Osteocyte (in vitro differentiated cells): ENCODE data around the gene TMEM255A. TPM values are rescaled to one million over a fixed set of nuclear protein-coding genes. Genes with fewer than 3 reads are reported as not detected.
"Not testable (repeated sequence)": the region's sequence is repeated elsewhere in the genome, so short reads cannot be mapped to it uniquely, and the experiment has no call there.

Experiments used
- DNase-seq: peaks from one replicate; pipeline ENCODE4 v3.0.0; 2021; ENCODE audit warnings: mixed read lengths; ENCODE audit not compliant: unreplicated experiment; ENCODE audit errors: extremely low spot score
- H3K27ac Mint-ChIP-seq: one replicate; pipeline ENCODE4 v1.8.0; 2021; ENCODE audit warnings: mild to moderate bottlenecking, mixed read lengths; ENCODE audit not compliant: unreplicated experiment
- H3K27me3 Mint-ChIP-seq: one replicate; pipeline ENCODE4 v1.8.0; 2021; ENCODE audit warnings: mixed read lengths; ENCODE audit not compliant: unreplicated experiment
- H3K36me3 Mint-ChIP-seq: one replicate; pipeline ENCODE4 v1.8.0; 2021; ENCODE audit warnings: mixed read lengths; ENCODE audit not compliant: unreplicated experiment
- H3K4me1 Mint-ChIP-seq: one replicate; pipeline ENCODE4 v1.8.0; 2021; ENCODE audit warnings: mixed read lengths; ENCODE audit not compliant: unreplicated experiment
- H3K4me3 Mint-ChIP-seq: one replicate; pipeline ENCODE4 v1.8.0; 2021; ENCODE audit warnings: mild to moderate bottlenecking, moderate library complexity, mixed read lengths; ENCODE audit not compliant: unreplicated experiment
- H3K9me3 Mint-ChIP-seq: one replicate; pipeline ENCODE4 v1.8.0; 2021; ENCODE audit warnings: mixed read lengths; ENCODE audit not compliant: unreplicated experiment
- CTCF ChIP-seq: fragments of 200-600 bp; sonication (generic); IDR thresholded peaks from 2 replicates; pipeline ENCODE4 v1.5.0; 2021; ENCODE audit warnings: antibody characterized with exemption, mild to moderate bottlenecking, moderate library complexity
- total RNA-seq: library from RNA; stranded (reverse); gene quantifications from 2 replicates; pipeline ENCODE4 v1.2.1, GENCODE V29; 2021

The TMEM255A gene
- total RNA-seq, 1 donor from 2014 or later, result 0.16 TPM

GRCh38 chrX:120350450-120351138 lies 39.3 kb upstream of the TMEM255A start:
- Mint-ChIP-seq H3K4me3 (no peak overlapping the region), H3K4me1 (no peaks in the 10 kb centered on the region), H3K27me3 (no peaks in the 10 kb centered on the region), H3K9me3 (peaks cover 13% of the 10 kb centered on the region), H3K36me3 (no peaks in the 10 kb centered on the region), H3K27ac (no peak overlapping the region)
- no peak for DNase-seq
- no peak for TF ChIP-seq CTCF

GRCh38 chrX:120344566-120344965 lies 33.3 kb upstream of the TMEM255A start:
- H3K4me3 Mint-ChIP-seq, H3K4me1 Mint-ChIP-seq, H3K27ac Mint-ChIP-seq, DNase-seq, H3K36me3 Mint-ChIP-seq: not testable (repeated sequence)
- Mint-ChIP-seq H3K9me3 (peaks cover 11% of the 10 kb centered on the region), H3K27me3 (peaks cover 12% of the 10 kb centered on the region)

- Mint-ChIP-seq H3K27ac (no peak overlapping the region), H3K4me3 (no peak overlapping the region), H3K27me3 (peaks cover 11% of the 10 kb centered on the region), H3K36me3 (no peaks in the 10 kb centered on the region), H3K4me1 (no peaks in the 10 kb centered on the region), H3K9me3 (peaks cover 29% of the 10 kb centered on the region)
- TF ChIP-seq CTCF, result no peak
- no peak for DNase-seq
Observed at GRCh38 chrX:120336899-120337298, 25.6 kb upstream of the TMEM255A start.

- Mint-ChIP-seq H3K36me3 (no peaks in the 10 kb centered on the region), H3K9me3 (peaks cover 29% of the 10 kb centered on the region), H3K4me3 (no peak overlapping the region), H3K27me3 (no peaks in the 10 kb centered on the region), H3K4me1 (no peaks in the 10 kb centered on the region), H3K27ac (no peak overlapping the region)
- no peak for TF ChIP-seq CTCF
- DNase-seq, result no peak
Observed at GRCh38 chrX:120335289-120335688, 24.0 kb upstream of the TMEM255A start.

GRCh38 chrX:120334603-120335002 lies 23.3 kb upstream of the TMEM255A start:
- TF ChIP-seq CTCF, result no peak
- Mint-ChIP-seq H3K9me3 (peaks cover 25% of the 10 kb centered on the region), H3K27me3 (no peaks in the 10 kb centered on the region)

GRCh38 chrX:120334151-120334550 lies 22.9 kb upstream of the TMEM255A start:
- Mint-ChIP-seq H3K36me3 (no peaks in the 10 kb centered on the region), H3K9me3 (peaks cover 20% of the 10 kb centered on the region), H3K4me1 (no peaks in the 10 kb centered on the region), H3K27ac (no peak overlapping the region), H3K4me3 (no peak overlapping the region), H3K27me3 (no peaks in the 10 kb centered on the region)
- no peak for DNase-seq
- no peak for TF ChIP-seq CTCF

More at GRCh38 chrX:120334603-120335002, 23.3 kb upstream of the TMEM255A start:
- Mint-ChIP-seq H3K4me1 (no peaks in the 10 kb centered on the region), H3K4me3 (no peak overlapping the region), H3K27ac (no peak overlapping the region), H3K36me3 (no peaks in the 10 kb centered on the region)
- DNase-seq, result no peak
